SKM-1 (cell line): ENCODE measurements around the gene OR5A2.
"Not testable (repeated sequence)": the region's sequence is repeated elsewhere in the genome, so short reads cannot be mapped to it uniquely, and the experiment has no call there.

Source experiments
- DNase-seq: peaks from one replicate; lab custom pipeline; 2025; ENCODE audit not compliant: unreplicated experiment; lab: John Stamatoyannopoulos, UW

OR5A2 gene

DNA sequence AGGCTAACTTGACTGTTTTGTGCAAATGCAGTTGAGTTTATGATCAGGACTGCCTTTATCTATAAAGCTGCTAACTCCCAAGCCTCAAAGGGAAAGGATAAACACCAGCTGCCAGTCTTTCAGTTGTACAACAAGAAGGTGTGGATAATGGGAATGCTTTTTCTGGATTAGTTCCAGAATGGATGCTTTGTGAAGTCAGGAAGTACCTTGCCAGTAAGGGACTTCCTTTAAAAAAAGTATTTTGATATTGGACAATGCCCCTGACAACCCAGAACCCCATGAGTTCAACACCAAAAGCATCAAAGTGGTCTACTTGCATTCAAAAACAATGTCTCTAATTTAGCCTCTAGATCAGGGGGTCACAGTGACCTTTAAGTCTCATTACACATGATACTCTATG, 32.0 kb downstream of the OR5A2 start:
- DNase-seq = no peak

DNA sequence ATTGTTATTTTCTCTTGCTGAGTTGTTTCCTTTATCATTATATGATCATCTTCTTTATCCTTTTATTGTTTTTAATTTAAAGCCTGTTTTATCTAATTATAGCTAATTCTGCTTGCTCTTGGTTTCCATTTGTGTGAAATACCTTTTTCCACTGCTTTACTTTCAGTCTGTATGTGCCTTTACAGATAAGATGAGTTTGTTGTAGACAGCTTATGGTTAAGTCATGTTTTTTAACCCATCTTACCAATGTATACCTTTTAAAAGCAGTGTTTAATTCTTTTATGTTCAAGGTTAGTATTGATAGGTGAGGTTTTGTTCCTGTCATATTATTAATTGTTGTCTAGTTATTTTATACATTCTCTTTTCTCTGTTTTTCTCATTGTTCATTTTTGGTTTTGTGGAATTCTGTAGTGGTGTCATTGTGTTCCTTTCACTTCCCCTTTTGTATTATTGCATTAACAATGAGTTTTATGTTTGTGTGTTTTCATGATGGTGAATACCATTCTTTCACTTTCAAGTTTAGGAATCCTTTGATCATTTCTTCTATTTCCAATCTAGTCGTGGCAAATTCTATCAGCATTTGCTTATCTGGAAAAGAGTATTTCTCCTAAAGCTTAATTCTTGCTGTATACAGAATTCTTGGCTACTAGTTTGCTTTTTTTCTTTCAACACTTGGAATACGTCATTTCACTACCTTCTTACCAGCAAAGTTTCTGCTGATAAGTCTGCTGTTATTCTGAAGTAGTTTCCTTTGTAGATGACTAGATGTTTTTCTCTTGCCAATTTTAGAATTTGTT, 45.8 kb downstream of the OR5A2 start:
- no peak for DNase-seq

DNA sequence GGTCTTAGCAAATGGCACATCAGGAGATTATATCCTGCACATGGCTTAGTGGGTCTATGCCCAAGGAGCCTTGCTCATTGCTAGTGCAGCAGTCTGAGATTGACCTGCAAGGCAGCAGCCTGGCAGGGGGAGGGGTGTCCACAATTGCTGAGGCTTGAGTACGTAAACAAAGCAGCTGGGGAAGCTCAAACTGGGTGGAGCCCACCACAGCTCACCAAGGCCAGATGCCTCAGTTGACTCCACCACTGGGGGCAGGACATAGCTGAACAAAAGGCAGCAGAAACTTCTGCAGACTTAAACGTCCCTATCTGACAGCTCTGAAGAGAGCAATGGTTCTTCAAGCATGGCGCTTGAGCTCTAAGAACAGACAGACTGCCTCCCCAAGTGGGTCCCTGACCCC, 53.9 kb downstream of the OR5A2 start:
- DNase-seq = not testable (repeated sequence)

DNA sequence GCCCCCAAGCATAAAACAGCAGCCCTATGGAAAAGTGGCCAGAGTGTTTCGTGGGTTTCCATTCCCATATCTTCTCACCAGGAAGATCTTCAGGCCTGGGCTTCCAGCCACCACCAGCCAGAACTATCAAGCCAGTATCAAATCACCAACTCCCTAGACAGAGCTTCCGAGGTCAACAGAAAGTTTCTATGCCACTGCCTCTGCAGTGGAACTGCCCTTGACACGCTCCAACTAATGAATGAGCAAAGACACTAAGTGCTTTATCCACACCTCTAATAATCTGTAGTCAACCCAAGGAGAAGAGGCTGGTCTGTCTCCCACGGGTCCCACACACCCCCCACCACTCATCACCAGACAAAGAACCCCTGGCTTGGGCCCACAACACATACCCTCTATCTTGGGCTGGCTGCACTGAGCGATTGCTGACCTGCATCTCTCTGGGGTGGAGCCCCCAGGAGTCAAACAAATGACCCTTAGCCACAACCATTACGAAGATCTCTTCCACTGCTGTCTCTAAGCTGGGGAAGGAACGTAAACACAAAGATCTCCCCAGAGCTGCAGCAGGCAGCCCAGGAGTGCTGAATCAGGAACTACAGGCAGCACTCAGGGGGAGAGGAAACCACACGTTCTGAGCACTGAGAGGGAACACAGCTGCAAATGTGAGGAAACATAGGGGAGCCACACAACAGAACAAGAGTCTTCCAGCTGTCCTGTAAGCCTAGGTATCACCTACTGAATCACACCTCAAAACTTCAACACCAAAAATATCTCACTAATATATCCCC, 57.8 kb downstream of the OR5A2 start:
- peak; percentile 34 for DNase-seq
